GM12892 (cell line): ENCODE measurements around the gene TOP3B.

ENCODE experiments used
- DNase-seq: peaks from one replicate; pipeline ENCODE4 v3.0.0; 2011; ENCODE audit not compliant: insufficient read length
- FAIRE-seq: peaks from 2 replicates; lab custom pipeline; 2011; peaks lifted over from hg19 to GRCh38; lab: Jason Lieb, UNC
- POLR2A ChIP-seq: IDR thresholded peaks from 2 replicates; pipeline ENCODE4 v1.6.1; 2011; ENCODE audit warnings: low read depth, low read length, control low read depth
- POLR2AphosphoS5 ChIP-seq: IDR thresholded peaks from 2 replicates; pipeline ENCODE4 v1.6.1; 2011; ENCODE audit warnings: low read depth, low read length, control low read depth
- TAF1 ChIP-seq: IDR thresholded peaks from 2 replicates; pipeline ENCODE4 v1.6.1; 2011; ENCODE audit warnings: low read depth, mild to moderate bottlenecking, control low read depth, low read length, borderline replicate concordance

The TOP3B gene

DNA sequence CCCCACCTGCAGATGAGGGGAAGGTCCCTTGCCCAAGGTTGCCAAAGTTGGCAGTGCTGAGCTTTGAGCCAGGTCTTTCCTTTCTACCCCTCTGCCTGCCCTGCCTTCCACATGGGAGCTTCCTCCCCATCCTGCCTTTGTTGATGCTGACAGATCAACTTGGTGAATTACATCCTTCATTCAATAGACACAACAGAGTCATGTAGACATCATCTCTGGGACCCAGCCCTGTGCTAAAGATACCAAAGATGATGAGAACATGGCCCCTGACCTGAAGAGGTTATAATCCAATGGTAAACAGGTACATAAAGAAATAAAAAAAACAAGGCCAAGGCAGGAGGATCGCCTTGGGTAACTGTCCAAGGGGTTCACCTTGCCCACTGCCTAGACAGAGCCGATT is 72.7 kb downstream of the TOP3B start:
- no peak for DNase-seq
- TF ChIP-seq POLR2AphosphoS5 (no peak), POLR2A (no peak), TAF1 (no peak)
- no peak for FAIRE-seq

- FAIRE-seq (peak; percentile 46), DNase-seq (no peak)
- TF ChIP-seq POLR2AphosphoS5 (no peak), TAF1 (no peak), POLR2A (no peak)
Observed at GRCh38 chr22:21907638-21908522, 74.7 kb downstream of the TOP3B start.
